NCI-H526 treated with DMSO at 0.1 percent for 48 hours (cell line): Measurements from ENCODE around the gene CTSL.
"Not testable (repeated sequence)": the region's sequence is repeated elsewhere in the genome, so short reads cannot be mapped to it uniquely, and the experiment has no call there.

Experiments
- DNase-seq: peaks from one replicate; lab custom pipeline; 2025; lab: John Stamatoyannopoulos, UW

The CTSL gene

GRCh38 chr9:87759980-87760379 is 34.1 kb downstream of the CTSL start:
- DNase-seq, result not testable (repeated sequence)

- DNase-seq, result no peak
These were observed 34.6 kb downstream of the CTSL start for GRCh38 chr9:87760529-87760928.

- DNase-seq, result no peak
These were observed 37.4 kb downstream of the CTSL start for GRCh38 chr9:87763286-87763685.

GRCh38 chr9:87765521-87765920 is 39.6 kb downstream of the CTSL start:
- no peak for DNase-seq

GRCh38 chr9:87766697-87767096 is 40.8 kb downstream of the CTSL start:
- no peak for DNase-seq

GRCh38 chr9:87770616-87771315 is 44.8 kb downstream of the CTSL start:
- DNase-seq, result no peak

GRCh38 chr9:87771316-87772006 is 45.5 kb downstream of the CTSL start:
- no peak for DNase-seq

GRCh38 chr9:87776481-87777379 is 50.8 kb downstream of the CTSL start:
- no peak for DNase-seq

GRCh38 chr9:87778996-87779395 is 53.1 kb downstream of the CTSL start:
- DNase-seq, result no peak
